ENCODE data around the gene KAZALD1.

DNA sequence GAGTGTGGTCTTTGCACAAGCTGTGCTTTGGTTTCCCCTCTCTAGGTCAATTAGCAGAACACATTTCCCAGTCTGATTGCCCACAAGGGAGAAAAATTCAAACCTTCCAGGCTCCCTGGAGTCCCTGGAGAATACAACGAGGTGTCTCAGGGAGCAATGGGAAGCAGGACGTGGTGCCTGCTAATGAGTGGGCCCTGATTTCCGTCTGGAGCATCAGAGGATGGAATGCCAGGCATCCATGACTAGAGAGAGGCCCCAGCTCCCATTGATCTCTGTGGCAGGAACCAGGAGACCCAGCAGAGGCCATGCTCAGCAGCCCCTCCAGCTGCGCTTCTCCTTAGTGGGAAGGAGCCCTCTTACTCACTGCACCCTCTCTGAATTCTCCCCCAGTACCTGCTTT, 36.1 kb downstream of the KAZALD1 start:
- TF ChIP-seq, protein P1, sequence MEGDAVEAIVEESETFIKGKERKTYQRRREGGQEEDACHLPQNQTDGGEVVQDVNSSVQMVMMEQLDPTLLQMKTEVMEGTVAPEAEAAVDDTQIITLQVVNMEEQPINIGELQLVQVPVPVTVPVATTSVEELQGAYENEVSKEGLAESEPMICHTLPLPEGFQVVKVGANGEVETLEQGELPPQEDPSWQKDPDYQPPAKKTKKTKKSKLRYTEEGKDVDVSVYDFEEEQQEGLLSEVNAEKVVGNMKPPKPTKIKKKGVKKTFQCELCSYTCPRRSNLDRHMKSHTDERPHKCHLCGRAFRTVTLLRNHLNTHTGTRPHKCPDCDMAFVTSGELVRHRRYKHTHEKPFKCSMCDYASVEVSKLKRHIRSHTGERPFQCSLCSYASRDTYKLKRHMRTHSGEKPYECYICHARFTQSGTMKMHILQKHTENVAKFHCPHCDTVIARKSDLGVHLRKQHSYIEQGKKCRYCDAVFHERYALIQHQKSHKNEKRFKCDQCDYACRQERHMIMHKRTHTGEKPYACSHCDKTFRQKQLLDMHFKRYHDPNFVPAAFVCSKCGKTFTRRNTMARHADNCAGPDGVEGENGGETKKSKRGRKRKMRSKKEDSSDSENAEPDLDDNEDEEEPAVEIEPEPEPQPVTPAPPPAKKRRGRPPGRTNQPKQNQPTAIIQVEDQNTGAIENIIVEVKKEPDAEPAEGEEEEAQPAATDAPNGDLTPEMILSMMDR (conservative IDR thresholded peaks at IDR 0.05; ENCODE audit: low read depth, low read length): no peak
- no peak for TF ChIP-seq EZH2 (IDR thresholded peaks at IDR 0.05; ENCODE audit: borderline replicate concordance, low read depth, low read length, poor library complexity, severe bottlenecking)

Data from A673 (cell line).